Measurements from ENCODE around the gene KNDC1. TPM values are rescaled to one million over a fixed set of nuclear protein-coding genes. Genes with fewer than 3 reads are reported as not detected.
A peak's percentile ranks its signal among the peaks of the same experiment; 100 is the strongest.
"Not testable (repeated sequence)": the region's sequence is repeated elsewhere in the genome, so short reads cannot be mapped to it uniquely, and the experiment has no call there.

Gene KNDC1
- total RNA-seq, 2 donors from 2014 or later = 1.5 to 10.8 TPM

- H3K36me3 ChIP-seq = no peaks in the 10 kb centered on the region
- H3K4me1 ChIP-seq (replicated peaks) = peaks cover 16% of the 10 kb centered on the region
- H3K27me3 ChIP-seq (replicated peaks; ENCODE audit: insufficient read depth) = no peaks in the 10 kb centered on the region
- no peaks in the 10 kb centered on the region for H3K9me3 ChIP-seq
- WGBS = 85% methylated on average over 14 of the region's 14 CpGs
- intact Hi-C loops (cut with DNase I) = no loop called here
- no peak overlapping the region for H3K27ac ChIP-seq
- DNase-seq (ENCODE audit: low spot score) = no peak
- no peak for TF ChIP-seq POLR2AphosphoS5 (IDR thresholded peaks at IDR 0.05)
- no peak for TF ChIP-seq CTCF (IDR thresholded peaks at IDR 0.05)
- TF ChIP-seq POLR2A (IDR thresholded peaks at IDR 0.05) = no peak
- peak overlapping the region in 1 of 2 donors; percentile 84 for H3K4me3 ChIP-seq
Observed at GRCh38 chr10:133262696-133263095, 102.7 kb downstream of the KNDC1 start.

GRCh38 chr10:133263674-133264073 is 103.7 kb downstream of the KNDC1 start:
- Histone ChIP-seq H3K9me3 (no peaks in the 10 kb centered on the region), H3K4me3 (no peak overlapping the region), H3K36me3 (no peaks in the 10 kb centered on the region), H3K27ac (no peak overlapping the region), H3K4me1 (replicated peaks) (peaks cover 9% of the 10 kb centered on the region), H3K27me3 (replicated peaks; ENCODE audit: insufficient read depth) (no peaks in the 10 kb centered on the region)
- intact Hi-C loops (cut with DNase I) = no loop called here
- DNase-seq (ENCODE audit: low spot score) = no peak
- TF ChIP-seq POLR2AphosphoS5 (IDR thresholded peaks at IDR 0.05) (no peak), CTCF (IDR thresholded peaks at IDR 0.05) (no peak)
- 87% methylated on average over 10 of the region's 10 CpGs for WGBS

- no peak for TF ChIP-seq POLR2A (IDR thresholded peaks at IDR 0.05)
- no peak for DNase-seq (ENCODE audit: low spot score)
- WGBS = 78% methylated on average over 9 of the region's 9 CpGs
- H3K27ac ChIP-seq = no peak overlapping the region
- H3K27me3 ChIP-seq (replicated peaks; ENCODE audit: insufficient read depth) = no peaks in the 10 kb centered on the region
- H3K36me3 ChIP-seq = no peaks in the 10 kb centered on the region
- intact Hi-C loops (cut with DNase I) = no loop called here
- peaks cover 6% of the 10 kb centered on the region for H3K4me1 ChIP-seq (replicated peaks)
- no peaks in the 10 kb centered on the region for H3K9me3 ChIP-seq
- H3K4me3 ChIP-seq = no peak overlapping the region
Observed at GRCh38 chr10:133264461-133264860, 104.4 kb downstream of the KNDC1 start.

GRCh38 chr10:133265052-133265451 is 105.0 kb downstream of the KNDC1 start:
- H3K36me3 ChIP-seq; H3K9me3 ChIP-seq; DNase-seq (ENCODE audit: low spot score); H3K27ac ChIP-seq; H3K4me3 ChIP-seq; H3K27me3 ChIP-seq (replicated peaks; ENCODE audit: insufficient read depth); intact Hi-C loops (cut with DNase I); H3K4me1 ChIP-seq (replicated peaks): not testable (repeated sequence)
- 86% methylated on average over 10 of the region's 10 CpGs for WGBS

GRCh38 chr10:133266056-133266795 is 106.2 kb downstream of the KNDC1 start:
- intact Hi-C loops (cut with DNase I) = no loop called here
- WGBS = 87% methylated on average over 21 of the region's 21 CpGs
- H3K27ac ChIP-seq = no peak overlapping the region

More at GRCh38 chr10:133266056-133266795, 106.2 kb downstream of the KNDC1 start:
- no peak for TF ChIP-seq POLR2AphosphoS5 (IDR thresholded peaks at IDR 0.05)
- TF ChIP-seq CTCF (IDR thresholded peaks at IDR 0.05) = no peak
- TF ChIP-seq POLR2A (IDR thresholded peaks at IDR 0.05) = no peak
- Histone ChIP-seq H3K27me3 (replicated peaks; ENCODE audit: insufficient read depth) (no peaks in the 10 kb centered on the region), H3K36me3 (no peaks in the 10 kb centered on the region), H3K4me3 (no peak overlapping the region), H3K9me3 (no peaks in the 10 kb centered on the region), H3K4me1 (replicated peaks) (peaks cover 6% of the 10 kb centered on the region)
- no peak for DNase-seq (ENCODE audit: low spot score)
